Activated CD8-positive, alpha-beta memory T cell treated with anti-CD3 and anti-CD28 coated beads, Interleukin-2, amount 50 U/mL, for 24 hours (primary cell): ENCODE measurements around the gene FAM53B.

ENCODE experiments used
- DNase-seq: peaks from one replicate; pipeline ENCODE4 v3.0.0-alpha.2; 2020; ENCODE audit errors: extremely low read depth

The FAM53B gene

GRCh38 chr10:124742413-124743190, 1.6 kb downstream of the FAM53B start:
- no peak for DNase-seq

DNA sequence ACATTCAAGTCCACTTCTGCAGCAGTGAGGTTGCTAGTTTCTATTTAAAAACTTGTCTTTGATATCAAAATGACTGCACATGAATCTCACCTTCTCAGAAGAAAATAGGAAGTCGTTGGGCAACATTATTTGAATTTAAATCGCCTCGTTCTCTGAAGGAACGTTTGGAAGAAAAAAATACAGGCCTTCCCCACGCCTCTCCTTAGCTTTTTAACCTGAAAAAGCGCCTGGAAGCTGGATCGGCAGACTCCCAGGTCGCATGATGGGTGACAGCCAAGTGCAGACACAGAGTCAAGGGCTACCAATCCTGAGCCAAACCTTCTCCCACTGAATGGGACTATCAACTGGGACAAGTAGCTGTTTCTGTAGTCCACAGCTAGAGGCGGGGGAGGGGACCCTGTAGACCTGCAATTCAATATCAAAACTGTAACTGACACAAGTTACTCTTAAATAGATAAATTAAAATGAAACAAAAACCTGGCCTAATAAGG, 2.2 kb downstream of the FAM53B start:
- DNase-seq: no peak

- DNase-seq: peak; percentile 47
These were observed 2.8 kb downstream of the FAM53B start for GRCh38 chr10:124741281-124741921.

- DNase-seq: no peak
These were observed 3.6 kb downstream of the FAM53B start for GRCh38 chr10:124740369-124741280.

GRCh38 chr10:124739986-124740368, 4.2 kb downstream of the FAM53B start:
- no peak for DNase-seq

GRCh38 chr10:124739119-124739921, 4.9 kb downstream of the FAM53B start:
- no peak for DNase-seq

- no peak for DNase-seq
These were observed 5.7 kb downstream of the FAM53B start for GRCh38 chr10:124738441-124738840.

DNA sequence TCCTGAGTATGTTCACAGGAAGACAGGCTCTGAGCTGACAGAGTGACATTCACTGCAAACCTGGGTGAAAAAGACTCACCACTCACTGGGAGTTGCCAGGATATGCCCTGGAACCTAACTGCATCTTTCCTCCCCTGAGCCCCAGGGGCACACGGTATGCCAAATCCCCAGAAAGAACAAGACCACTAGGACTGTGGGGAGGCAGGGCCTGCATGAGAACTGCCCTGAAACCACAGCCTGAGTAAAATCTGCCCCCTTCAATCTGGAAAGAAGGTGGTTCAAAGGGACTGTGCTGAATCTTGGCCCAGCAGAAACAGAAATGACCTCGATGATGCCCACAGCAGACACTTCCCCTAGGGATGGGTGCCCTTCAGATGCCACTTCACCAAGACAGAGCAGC, 6.5 kb downstream of the FAM53B start:
- no peak for DNase-seq

DNA sequence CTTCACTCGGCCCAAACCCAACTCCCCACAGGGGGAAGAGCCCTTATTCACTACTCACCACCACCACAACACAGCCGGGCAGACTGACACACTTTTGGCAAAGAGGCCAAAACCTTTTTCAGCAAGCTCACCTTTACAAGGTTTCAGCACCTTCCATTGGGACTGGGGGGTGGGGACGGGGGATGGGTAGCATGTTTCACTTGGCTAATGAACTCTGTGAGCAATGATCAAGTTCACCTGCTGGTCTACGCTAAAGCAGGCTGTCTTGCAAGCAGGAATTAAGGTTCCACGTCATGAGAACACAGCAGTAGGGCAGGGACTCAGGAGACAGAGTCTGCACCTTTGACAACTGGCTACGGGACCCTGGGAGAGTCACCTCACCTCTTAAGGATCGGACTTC, 7.0 kb downstream of the FAM53B start:
- DNase-seq: no peak

- no peak for DNase-seq
These were observed 7.6 kb downstream of the FAM53B start for GRCh38 chr10:124736491-124737136.

DNA sequence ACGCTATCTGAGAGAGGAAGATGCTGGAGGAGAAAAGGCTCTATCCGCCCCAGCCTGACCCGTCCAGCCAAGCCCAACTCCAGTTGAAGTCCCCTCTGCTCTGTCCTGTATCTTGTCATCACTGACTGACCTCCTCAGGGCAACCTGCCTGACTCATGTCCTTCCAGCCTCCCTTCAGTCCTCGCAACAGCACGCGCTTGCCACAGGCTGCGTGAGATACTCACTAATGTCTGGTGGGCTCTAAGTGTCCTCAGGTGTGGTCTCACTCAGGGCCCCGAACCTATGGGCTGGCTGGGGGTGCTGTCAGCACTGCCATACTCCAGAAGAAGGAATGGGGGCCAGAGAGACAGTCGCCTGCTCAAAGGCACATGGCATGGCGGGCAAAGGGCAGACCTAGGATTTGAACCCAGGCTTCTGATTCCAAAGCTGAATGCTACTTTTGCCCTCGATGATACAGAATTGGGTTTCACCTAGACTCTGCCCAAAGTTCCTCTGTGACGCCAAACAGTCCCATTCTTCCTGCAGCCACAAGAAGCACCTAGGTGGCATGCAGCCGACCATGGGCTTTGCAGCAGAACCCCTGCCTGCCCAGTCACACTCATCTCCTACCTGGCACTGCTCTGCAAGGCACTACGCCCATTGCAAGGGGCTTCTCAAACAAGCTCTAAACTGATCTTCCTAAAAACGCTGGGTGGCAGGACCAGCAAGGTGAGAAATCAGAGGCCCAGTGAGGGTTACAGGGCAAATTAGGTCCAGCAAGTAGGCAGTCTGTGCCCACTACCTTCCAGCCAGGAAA, 8.5 kb downstream of the FAM53B start:
- DNase-seq: no peak

GRCh38 chr10:124734311-124735166, 9.6 kb downstream of the FAM53B start:
- no peak for DNase-seq

DNA sequence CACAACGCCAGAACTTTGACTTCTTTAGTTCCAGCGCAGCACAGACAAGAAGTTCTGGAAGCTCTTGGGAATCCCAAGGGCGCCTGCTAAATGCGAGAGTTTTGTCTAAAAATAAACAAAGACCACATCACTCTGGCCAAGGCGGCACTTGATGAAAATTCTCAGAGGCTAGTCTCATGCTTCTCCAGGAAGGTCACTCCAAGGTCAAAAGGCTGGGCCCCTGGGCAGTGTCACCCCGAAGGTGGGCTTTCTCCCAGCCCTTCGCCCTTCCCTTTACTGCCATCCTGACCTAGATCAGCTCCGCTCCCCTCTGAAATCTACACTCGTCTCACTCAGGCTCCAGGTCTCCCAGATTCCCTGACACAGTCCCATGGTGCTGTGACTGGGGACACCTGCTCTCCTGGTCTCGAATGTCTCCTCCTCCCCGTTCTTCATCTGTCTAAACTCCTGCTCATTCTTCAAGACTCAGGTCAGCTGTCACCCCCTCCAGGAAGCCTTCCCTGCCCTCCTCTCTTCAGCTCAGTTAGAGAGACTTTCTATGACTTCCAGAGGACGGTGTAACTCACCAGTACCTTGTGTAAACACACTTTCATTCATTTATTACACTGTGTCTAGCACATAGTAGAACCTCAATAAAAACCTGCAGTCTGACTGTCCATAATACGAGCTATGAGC, 10.5 kb downstream of the FAM53B start:
- no peak for DNase-seq

DNA sequence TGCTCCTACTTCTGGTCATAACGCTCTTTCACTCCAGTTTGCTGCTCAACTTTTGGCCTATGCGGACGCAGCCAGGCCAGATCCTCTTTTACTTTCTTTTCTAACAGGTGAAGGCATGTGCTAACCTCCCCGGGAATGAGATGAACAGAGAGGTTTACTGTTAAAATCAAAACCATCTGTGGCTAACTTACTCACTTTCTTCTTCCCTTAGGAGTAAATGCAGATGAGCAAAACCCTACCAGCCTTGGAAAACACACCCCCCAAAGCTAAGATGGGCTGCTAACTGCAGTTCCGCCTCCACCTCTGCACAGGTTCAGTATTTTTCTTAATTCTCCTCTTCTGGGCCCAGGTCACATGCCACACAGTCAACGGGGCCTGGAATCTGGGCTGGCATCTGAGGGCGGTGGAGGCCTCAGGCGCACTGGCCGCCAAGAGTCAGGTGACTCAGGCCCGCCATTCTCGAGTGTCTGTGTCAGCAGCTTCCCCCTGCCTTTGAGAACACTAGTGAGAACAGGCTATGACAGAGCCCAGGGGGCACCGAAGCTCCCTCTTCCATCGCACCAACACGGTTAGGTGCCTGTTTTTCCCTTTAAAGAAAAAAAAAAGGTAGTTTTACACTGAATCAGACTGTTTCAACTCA, 11.1 kb downstream of the FAM53B start:
- peak; percentile 39 for DNase-seq

GRCh38 chr10:124731551-124731950, 12.6 kb downstream of the FAM53B start:
- no peak for DNase-seq

- no peak for DNase-seq
These were observed 13.4 kb downstream of the FAM53B start for GRCh38 chr10:124730790-124731189.

- DNase-seq: no peak
These were observed 15.1 kb downstream of the FAM53B start for GRCh38 chr10:124728830-124729661.
